Epithelial cell of proximal tubule (primary cell): Measurements from ENCODE around the gene S100A13. TPM values are rescaled to one million over a fixed set of nuclear protein-coding genes. Genes with fewer than 3 reads are reported as not detected.
A peak's percentile ranks its signal among the peaks of the same experiment; 100 is the strongest.

ENCODE experiments used
- DNase-seq: peaks from one replicate; pipeline ENCODE4 v3.0.0-alpha.2; 2011; ENCODE audit warnings: low read depth
- H3K4me3 ChIP-seq: 2 replicates; pipeline ENCODE4 v1.5.1; 2011; ENCODE audit warnings: low read depth, mild to moderate bottlenecking, low read length
- total RNA-seq: library from RNA; depleted of rRNA; stranded (reverse); fragments of >200 nt; gene quantifications from 2 replicates; pipeline ENCODE4 v1.2.3, GENCODE V29; 2015
- TF ChIP-seq, protein P1 (sequence below): conservative IDR thresholded peaks from 2 replicates; pipeline ENCODE4 v1.5.1; 2012; ENCODE audit warnings: low read depth, mild to moderate bottlenecking, low read length

S100A13 gene
- total RNA-seq, 1 donor from 2014 or later: 345 TPM

DNA sequence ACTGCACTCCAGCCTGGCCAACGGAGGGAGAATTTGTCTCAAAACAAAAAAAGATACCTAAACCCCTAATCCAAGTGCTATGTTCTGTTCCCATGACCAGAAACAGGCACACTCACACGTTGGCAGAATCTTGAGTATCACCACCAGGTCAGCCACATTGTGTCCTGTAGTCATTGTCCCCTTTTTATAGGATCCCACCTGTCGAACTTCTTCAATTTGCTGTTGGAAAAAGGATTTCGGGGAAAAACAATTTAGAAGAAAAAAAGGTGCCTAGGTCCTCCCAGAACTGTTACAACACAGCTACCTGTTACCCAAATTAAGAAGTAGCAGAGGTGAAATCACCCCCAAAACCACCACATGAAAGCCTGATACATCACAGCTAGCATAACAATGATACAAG, 40.1 kb upstream of the S100A13 start:
- DNase-seq: no peak
- TF ChIP-seq, protein P1, sequence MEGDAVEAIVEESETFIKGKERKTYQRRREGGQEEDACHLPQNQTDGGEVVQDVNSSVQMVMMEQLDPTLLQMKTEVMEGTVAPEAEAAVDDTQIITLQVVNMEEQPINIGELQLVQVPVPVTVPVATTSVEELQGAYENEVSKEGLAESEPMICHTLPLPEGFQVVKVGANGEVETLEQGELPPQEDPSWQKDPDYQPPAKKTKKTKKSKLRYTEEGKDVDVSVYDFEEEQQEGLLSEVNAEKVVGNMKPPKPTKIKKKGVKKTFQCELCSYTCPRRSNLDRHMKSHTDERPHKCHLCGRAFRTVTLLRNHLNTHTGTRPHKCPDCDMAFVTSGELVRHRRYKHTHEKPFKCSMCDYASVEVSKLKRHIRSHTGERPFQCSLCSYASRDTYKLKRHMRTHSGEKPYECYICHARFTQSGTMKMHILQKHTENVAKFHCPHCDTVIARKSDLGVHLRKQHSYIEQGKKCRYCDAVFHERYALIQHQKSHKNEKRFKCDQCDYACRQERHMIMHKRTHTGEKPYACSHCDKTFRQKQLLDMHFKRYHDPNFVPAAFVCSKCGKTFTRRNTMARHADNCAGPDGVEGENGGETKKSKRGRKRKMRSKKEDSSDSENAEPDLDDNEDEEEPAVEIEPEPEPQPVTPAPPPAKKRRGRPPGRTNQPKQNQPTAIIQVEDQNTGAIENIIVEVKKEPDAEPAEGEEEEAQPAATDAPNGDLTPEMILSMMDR: no peak
- H3K4me3 ChIP-seq: no peak overlapping the region

DNA sequence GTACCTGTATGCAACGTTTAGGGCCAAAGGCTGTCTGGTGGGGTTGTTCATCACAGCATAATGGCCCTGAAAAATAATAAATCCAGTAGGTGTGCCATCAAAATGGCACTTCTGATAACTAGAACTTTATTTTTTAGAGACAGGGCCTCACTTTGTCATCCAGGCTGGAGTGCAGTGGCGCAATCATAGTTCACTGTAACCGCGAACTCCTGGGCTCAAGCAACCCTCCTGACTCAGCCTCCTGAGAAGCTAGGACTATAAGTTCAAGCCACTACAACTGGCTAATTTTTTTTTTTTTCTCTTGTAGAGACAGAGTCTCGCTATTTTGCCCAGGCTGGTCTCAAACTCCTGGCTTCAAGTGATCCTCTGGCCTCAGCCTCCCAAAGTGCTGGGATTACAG, 35.9 kb upstream of the S100A13 start:
- TF ChIP-seq, protein P1: no peak
- no peak for DNase-seq
- H3K4me3 ChIP-seq: no peak overlapping the region

DNA sequence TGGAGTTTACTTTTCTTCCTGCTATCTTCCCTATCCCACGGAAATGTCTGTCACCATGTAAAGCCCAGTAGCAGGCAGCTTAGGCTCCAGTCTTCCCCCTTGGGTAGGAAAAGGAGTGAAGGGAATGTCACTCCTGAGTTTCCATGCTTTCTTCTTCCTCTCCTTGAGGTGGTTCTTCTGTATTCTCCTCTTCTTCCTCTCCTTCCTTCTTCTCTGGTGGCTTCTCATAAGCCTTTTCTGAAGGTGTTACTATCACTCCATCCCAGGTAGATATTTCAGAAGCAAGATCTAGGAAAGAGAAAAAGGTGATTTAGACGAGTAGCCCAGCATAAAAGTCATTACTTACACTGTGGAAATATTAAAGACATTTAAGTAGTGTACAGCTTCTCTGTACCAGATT, 35.0 kb upstream of the S100A13 start:
- H3K4me3 ChIP-seq: no peak overlapping the region
- DNase-seq: no peak
- TF ChIP-seq, protein P1: no peak

GRCh38 chr1:153661111-153661708, 33.9 kb upstream of the S100A13 start:
- no peak for DNase-seq
- H3K4me3 ChIP-seq: no peak overlapping the region
- TF ChIP-seq, protein P1: no peak

DNA sequence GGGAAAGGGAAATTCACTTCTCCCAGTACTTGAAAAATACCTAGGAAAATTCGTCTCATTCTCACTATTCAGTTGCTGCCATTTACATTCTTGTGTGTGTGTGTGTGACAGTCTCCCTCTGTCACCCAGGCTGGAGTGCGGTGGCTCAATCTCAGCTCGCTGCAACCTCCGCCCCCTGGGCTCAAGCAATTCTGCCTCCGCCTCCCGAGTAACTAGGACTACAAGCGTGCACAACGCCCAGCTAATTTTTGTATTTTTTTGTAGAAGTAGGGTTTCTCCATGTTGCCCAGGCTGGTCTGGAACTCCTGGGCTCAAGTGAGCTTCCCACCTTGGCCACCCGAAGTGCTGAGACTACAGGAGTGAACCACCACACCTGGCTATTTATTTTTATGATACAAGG, 32.4 kb upstream of the S100A13 start:
- H3K4me3 ChIP-seq: peak overlapping the region; percentile 96
- no peak for DNase-seq
- TF ChIP-seq, protein P1: no peak

- no peak for DNase-seq
- TF ChIP-seq, protein P1: no peak
- H3K4me3 ChIP-seq: peak overlapping the region; percentile 96
These were observed 31.9 kb upstream of the S100A13 start for GRCh38 chr1:153659175-153659534.

- DNase-seq: no peak
- peak within 1 kb of the TSS; percentile 96 for H3K4me3 ChIP-seq
- TF ChIP-seq, protein P1: peak; percentile 21
These were observed 31.3 kb upstream of the S100A13 start, which contains the start of gene SNAPIN for GRCh38 chr1:153658400-153659174. TSS of gene SNAPIN (plus strand) at chr1:153658703. CDS start at chr1:153658744, 41 bp downstream.
